Activated effector memory CD4-positive, alpha-beta T cell treated with anti-CD3 and anti-CD28 coated beads, Interleukin-2, amount 50 U/mL, for 16 hours (primary cell): Measurements from ENCODE around the gene FBXO41.

ENCODE experiments used
- DNase-seq: peaks from one replicate; pipeline ENCODE4 v3.0.0-alpha.2; 2020

The FBXO41 gene

DNA sequence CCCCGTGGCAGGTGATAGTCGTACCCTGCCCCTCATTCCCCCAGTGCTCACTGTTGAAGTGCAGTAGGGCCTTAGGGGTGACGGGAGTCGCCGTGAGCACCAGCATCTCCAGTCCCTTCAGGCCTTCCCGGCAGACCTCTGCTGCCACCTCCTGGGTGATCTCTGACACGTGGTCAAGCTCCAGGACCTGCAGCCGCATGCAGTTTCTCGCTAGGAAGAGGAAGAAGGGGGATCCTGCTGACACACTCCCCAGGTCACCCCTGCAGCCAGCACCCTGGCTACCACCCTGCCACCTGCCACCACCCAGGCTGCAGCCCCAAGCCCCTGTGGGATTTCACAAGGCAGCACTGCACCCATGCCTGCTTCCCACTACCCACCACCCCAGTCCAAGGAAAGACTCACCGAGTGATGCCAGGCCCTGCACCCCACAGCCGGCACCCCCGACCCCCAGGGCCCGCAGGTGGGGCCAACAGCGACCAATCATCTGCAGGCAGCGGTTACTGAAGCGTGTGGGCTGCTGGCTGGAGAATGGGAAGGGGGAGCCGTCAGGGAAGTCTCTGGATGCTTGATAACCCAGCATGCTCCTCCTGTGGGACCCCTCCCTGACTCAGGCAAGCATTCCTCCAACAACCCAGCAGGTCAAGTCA lies 23.8 kb downstream of the FBXO41 start:
- no peak for DNase-seq

DNA sequence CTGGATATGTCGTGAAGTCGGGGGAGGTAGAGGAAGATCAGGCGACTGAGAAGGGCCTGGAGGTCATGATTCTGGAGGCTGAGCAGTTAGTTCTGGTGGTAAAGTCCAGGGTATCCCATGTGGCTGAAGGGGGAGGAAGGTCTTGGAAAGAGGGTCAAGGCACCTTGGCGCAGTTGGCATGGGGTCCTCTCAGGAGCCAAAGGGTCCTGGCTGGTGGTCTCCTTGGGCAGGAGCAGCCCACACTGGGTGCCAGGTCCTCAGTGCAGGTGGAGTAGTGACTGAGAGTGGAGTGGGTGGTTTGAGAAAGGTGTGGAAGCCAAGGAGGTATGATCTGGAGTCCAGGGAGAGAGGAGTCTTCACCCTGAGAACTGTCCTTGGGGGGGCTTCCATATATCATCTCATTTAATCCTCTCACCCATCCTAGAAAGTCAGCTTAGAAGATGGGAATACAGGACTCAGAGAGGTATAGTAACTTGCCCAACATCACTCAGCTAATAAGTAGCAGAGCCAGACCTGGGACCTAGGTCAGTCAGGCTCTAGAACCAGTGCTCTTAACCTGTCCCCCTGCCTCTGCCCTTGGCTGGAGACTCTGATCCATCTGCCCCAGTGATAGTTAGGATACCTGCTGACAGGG lies 24.5 kb downstream of the FBXO41 start:
- no peak for DNase-seq

DNA sequence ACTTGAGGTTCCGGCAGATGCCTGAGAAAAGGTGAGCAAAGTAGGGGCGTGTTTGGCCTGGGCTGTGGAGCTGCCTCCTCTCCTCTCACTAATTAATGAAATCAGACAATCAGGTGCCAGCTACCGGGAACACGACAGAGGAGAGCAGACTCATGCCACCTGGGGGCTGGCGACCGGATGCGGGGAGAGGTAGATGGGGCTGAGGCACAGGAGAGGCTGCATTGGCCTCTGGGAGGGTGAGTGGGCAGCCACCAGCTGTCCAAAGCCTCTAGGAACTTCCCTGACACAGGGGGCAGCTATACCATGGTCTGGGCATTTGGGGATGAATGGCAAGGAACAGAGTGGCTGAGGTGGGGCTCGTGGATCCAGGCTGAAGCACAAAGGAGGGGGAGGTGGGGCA lies 25.0 kb downstream of the FBXO41 start:
- no peak for DNase-seq

DNA sequence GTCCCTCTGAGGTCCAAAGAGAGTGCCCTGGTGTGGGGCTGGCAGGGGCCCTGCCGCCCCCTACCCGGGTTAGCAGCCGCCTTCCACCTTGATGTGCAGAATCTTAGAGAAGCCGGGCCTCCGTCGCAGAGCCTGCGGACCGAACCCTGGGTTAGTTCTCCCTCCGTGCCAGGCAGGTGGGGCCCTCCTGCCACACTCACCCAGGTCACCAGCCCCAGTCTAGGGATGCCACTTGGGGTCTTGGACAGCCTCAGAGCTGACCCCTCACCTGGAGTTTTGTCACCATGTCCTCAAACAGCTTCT lies 25.4 kb downstream of the FBXO41 start:
- DNase-seq: no peak

DNA sequence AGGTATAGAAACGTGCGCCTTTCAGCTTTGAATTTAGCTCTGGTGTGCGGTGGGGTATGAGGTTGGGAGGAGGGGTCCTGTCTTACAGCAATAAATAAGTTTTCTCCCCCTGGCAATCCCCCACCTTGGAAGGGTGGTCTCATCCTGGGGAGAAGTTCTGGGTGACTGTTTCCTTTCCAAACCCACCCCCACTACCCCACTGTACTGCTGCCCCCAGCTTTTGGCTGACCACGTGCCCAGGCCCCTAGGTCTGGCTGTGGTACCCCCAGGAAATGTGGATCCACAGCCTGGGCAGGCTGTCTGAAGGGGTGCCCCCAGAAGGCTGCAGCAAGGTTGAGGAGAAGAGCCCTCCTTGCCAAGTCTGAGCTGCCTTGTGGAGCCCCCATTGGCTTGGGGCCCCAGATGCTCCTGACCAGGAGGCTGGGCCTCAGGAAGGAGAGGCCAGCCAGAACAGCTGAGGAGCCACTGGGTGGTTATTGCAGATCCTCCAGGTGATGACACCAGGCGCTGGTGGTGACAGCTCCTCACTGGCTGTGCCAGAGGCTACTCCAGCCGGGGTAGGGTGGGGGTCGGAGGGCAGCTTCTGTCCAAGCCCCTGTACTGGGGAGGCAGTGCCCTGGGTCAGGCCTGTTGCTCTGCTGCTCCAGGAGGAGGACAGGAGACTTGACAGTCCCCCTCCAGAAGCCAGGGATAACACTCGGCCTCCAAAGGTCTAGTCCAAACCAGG lies 25.9 kb downstream of the FBXO41 start:
- no peak for DNase-seq

DNA sequence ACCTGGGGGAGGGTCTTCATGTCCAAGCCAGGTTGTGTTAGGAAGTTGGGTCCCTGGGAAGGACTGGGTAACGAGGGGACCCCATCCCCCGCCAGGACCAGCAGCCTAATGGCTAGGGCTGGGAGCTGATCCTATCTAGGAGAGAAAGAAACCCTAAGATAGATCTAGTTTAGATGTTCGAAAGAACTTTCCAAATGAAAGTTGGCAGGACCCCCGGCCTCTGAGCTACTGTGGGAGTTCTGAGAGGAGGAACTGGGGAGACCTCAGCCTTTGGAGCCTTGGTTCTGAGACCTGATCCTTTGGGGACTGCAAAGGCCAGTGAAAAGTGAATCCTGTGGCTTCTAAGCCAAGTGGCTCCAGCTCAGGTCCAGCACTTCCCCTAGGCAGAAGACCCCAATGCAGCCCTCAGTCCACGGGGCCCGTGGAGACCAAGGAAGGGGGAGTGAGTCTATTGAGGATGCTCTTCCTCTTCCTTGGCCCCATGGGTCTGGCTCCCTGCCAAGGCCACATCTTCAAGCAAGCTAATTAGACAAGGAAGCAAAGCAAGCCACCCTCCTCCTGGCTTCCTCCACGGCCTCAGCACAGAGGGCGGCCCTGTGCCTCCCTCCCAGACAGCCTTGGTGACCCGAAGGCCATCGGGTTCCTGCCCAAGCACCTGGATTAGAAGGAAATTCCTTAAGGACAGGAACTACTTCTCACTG lies 26.7 kb downstream of the FBXO41 start:
- DNase-seq: no peak

DNA sequence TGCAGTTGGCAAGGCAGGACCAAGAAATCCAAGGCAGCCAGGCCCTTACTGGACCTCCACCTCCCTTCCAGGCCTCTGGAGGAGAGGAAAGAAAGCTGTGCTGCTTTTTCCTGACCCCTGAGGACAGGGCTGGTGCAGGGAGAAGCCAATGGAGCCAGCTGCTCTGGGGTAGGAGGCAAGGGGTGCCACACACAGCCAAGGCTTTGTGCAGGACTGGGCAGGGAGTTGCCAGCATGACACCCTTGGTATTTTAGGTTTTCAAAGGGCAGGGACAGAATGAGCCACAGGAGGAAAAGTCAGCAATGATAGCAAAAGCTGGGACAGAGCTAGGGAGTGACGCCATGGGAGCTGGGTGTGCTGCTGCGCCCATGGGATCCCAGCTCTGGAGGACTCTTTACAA lies 27.3 kb downstream of the FBXO41 start:
- no peak for DNase-seq

DNA sequence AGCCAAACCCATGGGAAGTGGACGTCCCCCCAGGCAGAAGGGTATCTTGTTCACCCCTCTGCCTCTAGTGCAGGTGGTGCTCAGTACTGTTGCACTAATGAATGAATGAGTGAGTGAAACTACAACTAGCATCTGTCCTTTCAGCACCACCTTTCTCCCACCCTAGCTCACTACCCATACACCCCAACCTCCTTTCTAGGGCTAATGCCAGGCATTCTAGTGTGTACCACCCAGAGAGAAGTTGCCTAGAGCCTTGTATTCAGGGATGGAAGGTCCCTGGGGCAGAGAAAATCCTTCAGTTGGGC lies 27.7 kb downstream of the FBXO41 start:
- DNase-seq: no peak

DNA sequence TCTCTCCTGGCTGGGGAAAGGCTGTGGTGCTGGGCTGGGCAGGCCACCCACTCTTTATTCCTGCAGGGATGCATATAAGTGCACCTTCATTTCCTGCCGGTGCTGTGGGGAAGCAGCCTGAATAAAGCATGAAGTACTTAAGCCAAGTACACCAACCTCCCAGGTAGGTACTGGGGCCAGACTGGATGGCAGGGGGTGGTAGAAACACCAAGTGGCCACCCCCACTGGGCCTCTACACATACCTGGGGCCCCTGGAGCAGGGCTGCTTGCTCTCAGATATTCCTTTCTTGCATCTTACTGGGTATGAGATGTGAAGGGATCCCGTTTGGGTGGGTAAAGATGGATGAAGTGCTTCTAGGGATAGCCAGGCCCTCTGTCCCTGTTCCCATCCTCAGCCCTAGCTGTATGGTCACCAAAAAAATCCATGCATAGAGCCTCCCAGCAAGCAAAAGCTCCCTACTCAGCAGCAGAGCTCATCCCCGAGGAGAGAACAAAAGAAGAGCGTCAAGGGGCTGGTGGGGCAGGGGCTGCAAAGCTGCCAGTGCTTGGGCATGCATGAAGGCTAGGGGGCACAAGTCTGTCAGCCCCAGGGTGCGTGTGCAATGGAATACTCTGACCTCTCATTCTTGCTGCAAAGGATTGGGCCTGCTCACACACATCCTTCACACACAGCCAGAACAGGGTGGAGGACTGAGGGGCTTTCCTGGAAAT lies 28.2 kb downstream of the FBXO41 start:
- DNase-seq: no peak

DNA sequence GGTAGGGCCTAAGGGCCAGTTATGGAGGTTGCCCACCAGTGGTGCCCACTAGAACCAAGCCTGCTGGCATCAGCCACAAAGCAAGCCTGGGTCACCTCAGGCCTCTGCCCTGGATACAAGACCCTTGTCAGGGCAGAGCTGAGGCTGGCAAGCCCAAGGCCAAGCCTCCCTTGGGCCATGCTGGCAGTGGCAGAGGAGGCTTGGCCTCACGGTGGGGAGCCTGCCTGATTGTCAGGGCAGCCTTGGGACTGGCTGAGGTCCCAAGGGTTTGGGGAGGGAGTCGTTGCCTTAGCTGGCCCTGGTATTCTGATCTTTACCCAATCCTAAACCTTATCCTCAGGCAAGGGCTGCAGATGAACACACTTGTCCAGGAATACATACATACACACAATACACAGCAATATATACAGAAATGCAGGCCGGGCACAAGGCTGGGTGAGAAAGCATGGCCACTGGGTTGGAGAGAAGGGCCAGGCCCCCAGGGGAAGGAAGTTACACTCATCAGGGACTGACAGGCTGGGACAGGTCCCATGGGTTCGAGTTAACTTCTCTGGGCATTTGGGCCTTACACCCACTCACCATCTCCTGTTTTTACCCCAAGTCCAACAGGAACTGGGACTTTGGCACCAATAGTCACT lies 29.2 kb downstream of the FBXO41 start:
- DNase-seq: no peak

DNA sequence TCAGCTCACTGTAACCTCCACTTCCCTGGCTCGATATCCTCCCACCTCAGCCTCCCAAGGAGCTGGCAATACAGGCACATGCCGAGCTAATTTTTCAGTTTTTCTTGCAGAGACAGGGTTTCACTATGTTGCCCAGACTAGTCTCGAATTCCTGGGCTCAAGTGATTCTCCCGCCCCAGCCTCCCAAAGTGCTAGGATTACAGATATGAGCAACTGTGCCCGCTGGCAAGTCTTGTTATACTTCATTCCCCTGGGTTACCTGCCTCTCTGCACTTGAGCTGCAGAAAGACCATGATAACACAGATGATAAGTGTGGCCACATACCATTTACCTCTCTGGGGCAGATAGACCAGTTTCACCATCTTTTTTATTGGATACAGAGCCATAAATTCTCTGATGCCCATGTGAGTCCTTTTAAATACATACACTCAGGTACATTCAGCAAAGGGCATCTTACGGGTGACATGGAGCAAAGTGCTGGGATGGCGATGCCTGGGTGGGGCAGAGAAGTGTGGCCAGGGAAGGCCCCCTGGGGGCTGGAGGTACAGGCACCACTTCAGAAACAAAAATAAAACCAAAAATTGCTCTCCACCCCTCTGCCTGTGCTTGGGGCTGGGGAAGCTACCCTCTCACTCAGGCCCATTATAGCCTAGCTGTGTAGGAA lies 29.8 kb downstream of the FBXO41 start:
- no peak for DNase-seq

DNA sequence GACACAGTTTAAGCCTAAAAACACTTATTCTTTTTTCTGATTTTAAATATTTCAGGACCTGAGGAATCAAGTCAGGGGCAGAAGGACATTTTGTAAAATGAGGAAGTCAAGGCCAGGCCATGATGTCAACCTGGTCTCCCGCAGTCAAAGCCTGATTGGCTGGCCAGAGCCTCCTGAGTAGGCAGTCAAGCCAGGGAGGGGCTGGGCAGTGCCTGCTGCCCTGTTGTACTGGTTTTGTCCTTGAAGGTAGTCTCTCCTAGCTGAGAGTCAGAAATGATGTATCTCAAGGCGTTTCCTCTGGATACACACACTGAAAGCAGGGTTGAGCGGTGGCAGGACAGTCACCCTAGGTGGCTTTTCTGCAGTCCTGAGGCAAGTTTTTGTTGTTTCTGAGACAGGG lies 30.4 kb downstream of the FBXO41 start:
- no peak for DNase-seq

DNA sequence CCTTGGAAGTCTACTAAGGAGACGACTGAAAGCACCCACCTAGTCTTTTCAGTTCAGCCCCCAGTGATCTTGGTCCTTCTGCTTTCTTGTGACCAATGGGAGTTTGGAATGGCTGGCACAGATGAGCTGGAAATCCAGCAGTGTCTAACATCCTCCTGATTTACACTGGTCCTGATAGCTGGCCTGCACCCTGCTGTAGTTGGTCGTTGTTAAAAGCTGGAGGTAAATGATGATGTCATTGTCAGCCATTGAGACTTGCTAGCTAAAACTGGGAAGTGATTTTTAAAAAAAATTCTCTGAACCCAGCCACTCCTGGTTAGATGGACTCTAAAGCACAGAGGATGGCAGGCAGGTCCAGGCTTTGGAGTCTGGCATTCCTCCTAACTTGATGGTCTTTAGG lies 30.9 kb downstream of the FBXO41 start:
- no peak for DNase-seq

DNA sequence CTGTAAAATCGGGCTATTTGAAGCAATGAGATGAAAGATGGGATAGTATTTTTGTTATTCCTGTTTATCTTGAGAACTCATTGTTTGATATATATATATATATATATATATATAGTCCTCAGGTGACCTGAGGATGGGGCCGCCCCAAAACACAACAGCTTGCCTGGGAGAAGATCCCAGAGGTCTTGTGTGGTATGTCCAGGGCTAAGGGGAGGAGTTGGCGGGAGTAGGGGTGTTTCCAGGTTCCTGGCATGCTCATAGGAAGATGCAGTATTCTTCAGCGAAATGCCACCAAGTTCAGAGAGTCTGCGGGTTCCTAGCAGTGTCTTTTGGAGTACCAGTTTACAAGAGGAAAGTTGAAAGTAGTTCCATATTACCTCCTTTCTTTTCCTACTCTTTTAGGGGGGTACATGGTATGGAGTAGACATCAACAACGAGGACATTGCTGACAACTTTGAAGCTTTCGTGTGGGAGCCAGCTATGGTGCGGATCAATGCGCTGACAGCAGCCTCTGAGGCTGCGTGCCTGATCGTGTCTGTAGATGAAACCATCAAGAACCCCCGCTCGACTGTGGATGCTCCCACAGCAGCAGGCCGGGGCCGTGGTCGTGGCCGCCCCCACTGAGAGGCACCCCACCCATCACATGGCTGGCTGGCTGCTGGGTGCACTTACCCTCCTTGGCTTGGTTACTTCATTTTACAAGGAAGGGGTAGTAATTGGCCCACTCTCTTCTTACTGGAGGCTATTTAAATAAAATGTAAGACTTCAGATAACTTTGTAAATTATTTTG lies 31.8 kb downstream of the FBXO41 start:
- DNase-seq: peak; percentile 56

DNA sequence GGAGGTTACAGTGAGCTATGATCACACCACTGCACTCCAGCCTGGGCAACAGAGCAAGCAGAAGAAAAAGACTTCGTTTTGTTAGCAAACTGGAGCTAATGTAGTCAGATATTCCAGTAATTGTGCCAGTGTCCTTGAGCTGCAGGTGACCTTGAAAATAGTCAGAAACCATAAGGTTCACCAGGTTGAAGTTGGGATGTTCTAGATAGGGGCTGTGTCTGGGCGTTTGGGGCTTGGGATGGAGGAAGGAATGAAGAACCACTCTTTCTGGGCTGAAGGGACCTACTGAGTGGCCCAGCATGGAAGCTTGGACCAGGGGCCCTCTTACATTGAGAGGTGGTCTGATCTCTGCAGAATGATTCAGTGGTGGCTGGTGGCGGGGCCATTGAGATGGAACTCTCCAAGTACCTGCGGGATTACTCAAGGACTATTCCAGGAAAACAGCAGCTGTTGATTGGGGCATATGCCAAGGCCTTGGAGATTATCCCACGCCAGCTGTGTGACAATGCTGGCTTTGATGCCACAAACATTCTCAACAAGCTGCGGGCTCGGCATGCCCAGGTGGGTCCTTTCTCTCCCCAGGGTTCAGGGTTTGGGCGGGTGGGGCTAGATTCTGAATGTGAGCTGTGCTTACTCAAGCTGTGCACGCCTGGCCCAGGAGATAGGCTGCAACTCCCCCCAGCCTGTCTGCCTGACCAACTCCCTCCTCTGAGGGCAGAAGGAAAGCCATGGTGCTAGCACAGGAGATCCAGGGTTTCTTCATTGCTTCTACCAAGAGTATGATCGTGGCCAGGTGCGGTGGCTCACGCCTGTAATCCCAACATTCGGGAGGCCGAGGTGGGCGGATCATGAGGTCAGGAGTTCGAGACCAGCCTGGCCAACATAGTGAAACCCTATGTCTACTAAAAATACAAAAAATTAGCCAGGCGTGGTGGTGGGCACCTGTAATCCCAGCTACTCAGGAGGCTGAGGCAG lies 33.1 kb downstream of the FBXO41 start:
- DNase-seq: peak; percentile 36

DNA sequence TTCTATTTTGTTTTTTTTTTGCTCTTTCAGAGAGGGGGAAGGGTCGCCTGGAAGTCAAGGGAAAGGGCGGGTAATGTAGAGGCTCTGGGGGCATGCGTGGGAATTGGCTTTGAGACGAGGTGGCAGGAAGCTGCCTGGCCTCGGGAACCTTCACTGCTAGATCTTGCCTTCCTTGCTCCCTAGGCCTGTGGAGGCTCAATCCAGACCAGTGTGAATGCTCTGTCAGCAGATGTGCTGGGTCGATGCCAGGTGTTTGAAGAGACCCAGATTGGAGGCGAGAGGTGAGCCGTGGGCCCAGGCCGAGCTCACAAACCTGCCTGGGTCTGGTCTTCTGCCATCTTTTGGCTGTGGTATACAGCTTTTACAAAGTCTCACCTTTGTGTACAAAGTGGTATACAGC lies 34.6 kb downstream of the FBXO41 start:
- DNase-seq: peak; percentile 39

DNA sequence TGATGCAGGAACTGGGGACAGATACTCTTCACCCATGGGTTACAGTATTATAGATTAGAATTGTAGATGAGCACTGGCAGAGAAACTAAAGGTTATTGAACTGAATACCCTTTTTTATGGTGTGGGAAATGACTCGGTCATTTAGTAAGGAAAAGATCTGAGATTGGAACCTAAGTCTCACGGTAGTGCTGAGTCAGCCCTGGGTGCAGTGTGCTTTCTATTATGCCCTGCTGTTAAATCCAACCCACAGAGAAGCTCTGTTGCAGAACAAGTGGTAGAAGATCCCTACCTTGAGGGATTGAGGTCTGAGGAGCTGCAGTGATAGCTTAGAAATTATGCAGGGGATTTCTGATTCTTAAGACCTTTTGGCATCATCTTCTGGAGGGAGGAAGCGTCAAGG lies 37.4 kb downstream of the FBXO41 start:
- no peak for DNase-seq

DNA sequence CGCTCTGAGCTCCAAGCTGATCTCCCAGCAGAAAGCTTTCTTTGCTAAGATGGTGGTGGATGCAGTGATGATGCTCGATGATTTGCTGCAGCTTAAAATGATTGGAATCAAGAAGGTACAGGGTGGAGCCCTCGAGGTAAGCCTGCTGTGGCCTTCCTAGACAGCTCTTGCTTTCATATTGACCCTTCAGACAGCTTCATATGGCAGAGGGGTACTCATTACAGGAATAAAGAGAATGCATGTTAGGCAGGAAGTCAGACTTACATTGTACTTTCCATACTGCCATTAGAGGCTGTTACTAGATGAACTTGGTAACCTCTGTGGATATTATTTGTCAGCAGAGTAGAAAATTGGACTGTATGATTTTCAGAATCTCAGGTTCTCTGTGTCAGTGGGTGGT lies 39.7 kb downstream of the FBXO41 start:
- no peak for DNase-seq

DNA sequence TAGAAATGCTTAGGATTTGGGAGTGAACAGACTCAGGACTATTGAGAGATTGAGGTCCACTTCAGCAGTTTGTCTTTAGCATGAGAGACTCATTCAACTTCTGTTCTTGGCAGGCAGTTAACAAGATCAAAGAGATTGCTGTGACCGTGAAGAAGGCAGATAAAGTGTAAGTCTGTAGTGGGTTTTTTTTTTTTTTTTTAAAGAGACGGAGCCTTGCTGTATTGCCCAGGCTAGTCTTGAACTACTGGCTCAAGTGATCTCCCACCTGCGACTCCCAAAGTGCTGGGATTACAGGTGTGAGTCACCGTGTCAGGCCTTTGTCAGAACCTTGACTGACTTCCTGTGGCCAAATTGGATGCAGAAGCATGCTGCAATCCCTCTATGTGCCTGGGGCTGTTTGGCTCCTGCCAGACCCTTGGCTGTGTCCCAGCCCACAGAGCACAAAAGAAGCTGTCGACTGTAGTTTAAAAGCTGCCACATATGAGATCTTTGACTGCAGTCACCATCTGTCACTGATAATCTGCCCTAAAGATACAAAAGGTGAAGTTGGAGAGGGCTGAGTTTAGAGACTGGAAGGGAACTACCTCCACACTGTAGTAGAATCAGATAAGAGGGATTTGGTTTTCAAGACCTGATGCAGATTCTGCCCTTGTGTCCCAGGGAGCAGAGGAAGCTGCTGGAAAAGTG lies 40.3 kb downstream of the FBXO41 start:
- DNase-seq: peak; percentile 30

DNA sequence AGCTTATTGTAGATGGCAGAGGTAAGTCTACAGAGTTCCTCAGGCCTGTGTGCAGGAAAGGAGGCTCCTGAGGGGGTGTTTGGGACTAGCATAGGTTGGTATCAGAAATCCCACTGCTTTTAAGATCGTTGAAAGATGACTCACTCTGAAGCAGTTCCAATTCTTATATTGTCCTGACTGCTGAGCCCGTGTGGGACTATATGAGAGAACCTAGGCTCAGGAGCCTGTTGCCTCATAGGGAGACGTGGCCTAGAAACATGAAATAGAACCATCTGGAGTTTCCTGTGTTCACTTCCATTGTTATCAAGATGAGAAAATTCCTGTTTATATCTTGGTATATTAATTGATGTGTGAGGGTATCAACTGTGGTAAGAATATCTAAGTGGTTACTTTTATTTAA lies 44.5 kb downstream of the FBXO41 start:
- DNase-seq: no peak
